GM12878 (cell line): Measurements from ENCODE around the gene ERVH48-1. TPM values are rescaled to one million over a fixed set of nuclear protein-coding genes. Genes with fewer than 3 reads are reported as not detected.

Experiments
- BACH1 ChIP-seq: fragments of 450-650 bp; IDR thresholded peaks from 2 replicates; pipeline ENCODE4 v1.6.1; 2017; ENCODE audit warnings: mild to moderate bottlenecking, borderline replicate concordance
- CREB1 ChIP-seq: IDR thresholded peaks from 2 replicates; pipeline ENCODE4 v1.6.1; 2012; ENCODE audit warnings: low read depth, mild to moderate bottlenecking, inconsistent platforms
- FOXM1 ChIP-seq: IDR thresholded peaks from 2 replicates; pipeline ENCODE4 v1.6.1; 2012; ENCODE audit warnings: low read depth, mild to moderate bottlenecking, inconsistent platforms, low read length, moderate library complexity
- JUNB ChIP-seq: IDR thresholded peaks from 2 replicates; pipeline ENCODE4 v1.6.1; 2016; ENCODE audit warnings: antibody characterized with exemption, mild to moderate bottlenecking
- KAT2A ChIP-seq: conservative IDR thresholded peaks from 2 replicates; pipeline ENCODE4 v1.6.1; 2011; ENCODE audit warnings: low read depth, low read length; ENCODE audit not compliant: control insufficient read depth
- MTA3 ChIP-seq: IDR thresholded peaks from 2 replicates; pipeline ENCODE4 v1.6.1; 2012; ENCODE audit warnings: low read length, inconsistent platforms, borderline replicate concordance
- NFYA ChIP-seq: IDR thresholded peaks from 2 replicates; pipeline ENCODE4 v1.6.1; 2011; ENCODE audit warnings: low read depth, mild to moderate bottlenecking, low read length, improper control_type of control experiment, borderline replicate concordance
- PAX5 ChIP-seq: IDR thresholded peaks from 2 replicates; pipeline ENCODE4 v1.6.1; 2011; ENCODE audit warnings: low read depth, low read length, borderline replicate concordance
- RB1 ChIP-seq: fragments of 450-650 bp; formaldehyde crosslinking; IDR thresholded peaks from 2 replicates; pipeline ENCODE4 v1.6.1; 2017; ENCODE audit warnings: mild to moderate bottlenecking, borderline replicate concordance
- SMAD5 ChIP-seq: IDR thresholded peaks from 2 replicates; pipeline ENCODE4 v1.6.1; 2016; ENCODE audit warnings: antibody characterized with exemption, low read depth
- SREBF1 ChIP-seq: IDR thresholded peaks from 2 replicates; pipeline ENCODE4 v1.6.1; 2012; ENCODE audit warnings: mild to moderate bottlenecking, low read length
- TARDBP ChIP-seq: IDR thresholded peaks from 2 replicates; pipeline ENCODE4 v1.6.1; 2016; ENCODE audit warnings: borderline replicate concordance
- USF1 ChIP-seq: IDR thresholded peaks from 2 replicates; pipeline ENCODE4 v1.6.1; 2011; ENCODE audit warnings: borderline replicate concordance, low read depth, mild to moderate bottlenecking, moderate library complexity, mixed read lengths, low read length; ENCODE audit not compliant: insufficient read depth; ENCODE audit errors: extremely low read length
- YY1 ChIP-seq: IDR thresholded peaks from 2 replicates; pipeline ENCODE4 v1.6.1; 2011; ENCODE audit warnings: low read depth, mild to moderate bottlenecking, low read length
- ZNF24 ChIP-seq: fragments of 450-650 bp; IDR thresholded peaks from 2 replicates; pipeline ENCODE4 v1.6.1; 2017; ENCODE audit warnings: antibody characterized with exemption, mild to moderate bottlenecking
- ZNF687 ChIP-seq: fragments of 450-650 bp; IDR thresholded peaks from 2 replicates; pipeline ENCODE4 v1.6.1; 2017; ENCODE audit warnings: mild to moderate bottlenecking, moderate library complexity
- polyA plus RNA-seq, 11 experiments: library from polyadenylated mRNA; depleted of rRNA in 4 of 11; unstranded in 6 of 11; stranded (reverse) in 5 of 11; fragments of >200 nt; fragmentation: Nextera tagmentation in 4 of 11; fragmentation: Illumina TruSeq in 1 of 11; extraction: Ambion mirVana in 4 of 11; extraction: Trizol in 1 of 11; gene quantifications; 1 replicate in 1 of 11; 2 replicates in 10 of 11; pipeline versions ENCODE4 v1.2.1 to v1.2.3, GENCODE V29; 2011 to 2016; ENCODE audit warnings: inconsistent platforms in 2 of 11, missing spikeins in 2 of 11, low read depth in 1 of 11
- total RNA-seq, 4 experiments: library from RNA; depleted of rRNA in 3 of 4; stranded (reverse); fragments of >200 nt in 3 of 4; fragmentation: Illumina TruSeq in 1 of 4; extraction: Trizol in 1 of 4; gene quantifications; 2 replicates each; pipeline versions ENCODE4 v1.2.1 to v1.2.3, GENCODE V29; 2013 to 2021
- TF ChIP-seq, protein P1 (sequence below): fragments of 450-650 bp; IDR thresholded peaks from 2 replicates; pipeline ENCODE4 v1.6.1; 2016; ENCODE audit warnings: mild to moderate bottlenecking, moderate library complexity, borderline replicate concordance
- TF ChIP-seq, protein P2 (sequence below): IDR thresholded peaks from 2 replicates; pipeline ENCODE4 v1.6.1; 2012; ENCODE audit warnings: low read length, inconsistent platforms
- TF ChIP-seq, protein P3 (sequence below): IDR thresholded peaks from 2 replicates; pipeline ENCODE4 v1.6.1; 2012; ENCODE audit warnings: low read depth, low read length, improper control_type of control experiment

Gene ERVH48-1
- total and polyA plus RNA-seq, 10 of the 15 experiments (the other 5 are each of a cell fraction or from before 2014, with no cell fraction given), result 0.03 to 0.30 (median 0.13) TPM; not detected in 7

- TF ChIP-seq, protein P1, sequence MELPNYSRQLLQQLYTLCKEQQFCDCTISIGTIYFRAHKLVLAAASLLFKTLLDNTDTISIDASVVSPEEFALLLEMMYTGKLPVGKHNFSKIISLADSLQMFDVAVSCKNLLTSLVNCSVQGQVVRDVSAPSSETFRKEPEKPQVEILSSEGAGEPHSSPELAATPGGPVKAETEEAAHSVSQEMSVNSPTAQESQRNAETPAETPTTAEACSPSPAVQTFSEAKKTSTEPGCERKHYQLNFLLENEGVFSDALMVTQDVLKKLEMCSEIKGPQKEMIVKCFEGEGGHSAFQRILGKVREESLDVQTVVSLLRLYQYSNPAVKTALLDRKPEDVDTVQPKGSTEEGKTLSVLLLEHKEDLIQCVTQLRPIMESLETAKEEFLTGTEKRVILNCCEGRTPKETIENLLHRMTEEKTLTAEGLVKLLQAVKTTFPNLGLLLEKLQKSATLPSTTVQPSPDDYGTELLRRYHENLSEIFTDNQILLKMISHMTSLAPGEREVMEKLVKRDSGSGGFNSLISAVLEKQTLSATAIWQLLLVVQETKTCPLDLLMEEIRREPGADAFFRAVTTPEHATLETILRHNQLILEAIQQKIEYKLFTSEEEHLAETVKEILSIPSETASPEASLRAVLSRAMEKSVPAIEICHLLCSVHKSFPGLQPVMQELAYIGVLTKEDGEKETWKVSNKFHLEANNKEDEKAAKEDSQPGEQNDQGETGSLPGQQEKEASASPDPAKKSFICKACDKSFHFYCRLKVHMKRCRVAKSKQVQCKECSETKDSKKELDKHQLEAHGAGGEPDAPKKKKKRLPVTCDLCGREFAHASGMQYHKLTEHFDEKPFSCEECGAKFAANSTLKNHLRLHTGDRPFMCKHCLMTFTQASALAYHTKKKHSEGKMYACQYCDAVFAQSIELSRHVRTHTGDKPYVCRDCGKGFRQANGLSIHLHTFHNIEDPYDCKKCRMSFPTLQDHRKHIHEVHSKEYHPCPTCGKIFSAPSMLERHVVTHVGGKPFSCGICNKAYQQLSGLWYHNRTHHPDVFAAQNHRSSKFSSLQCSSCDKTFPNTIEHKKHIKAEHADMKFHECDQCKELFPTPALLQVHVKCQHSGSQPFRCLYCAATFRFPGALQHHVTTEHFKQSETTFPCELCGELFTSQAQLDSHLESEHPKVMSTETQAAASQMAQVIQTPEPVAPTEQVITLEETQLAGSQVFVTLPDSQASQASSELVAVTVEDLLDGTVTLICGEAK, result peak; percentile 20; the same call in 1 of the 2 replicates
- TF ChIP-seq ZNF687 (no peak), ZNF24 (no peak), RB1 (peak; percentile 92; the same call in 1 of the 2 replicates), SMAD5 (no peak), BACH1 (no peak; the same call in 1 of the 2 replicates), TARDBP (no peak), JUNB (no peak), MTA3 (no peak; the same call in 1 of the 2 replicates), YY1 (peak; percentile 64), CREB1 (no peak), NFYA (no peak), SREBF1 (no peak), KAT2A (no peak), USF1 (no peak), FOXM1 (peak; percentile 53), PAX5 (peak; percentile 72; the same call in 1 of the 2 replicates)
- TF ChIP-seq, protein P2, sequence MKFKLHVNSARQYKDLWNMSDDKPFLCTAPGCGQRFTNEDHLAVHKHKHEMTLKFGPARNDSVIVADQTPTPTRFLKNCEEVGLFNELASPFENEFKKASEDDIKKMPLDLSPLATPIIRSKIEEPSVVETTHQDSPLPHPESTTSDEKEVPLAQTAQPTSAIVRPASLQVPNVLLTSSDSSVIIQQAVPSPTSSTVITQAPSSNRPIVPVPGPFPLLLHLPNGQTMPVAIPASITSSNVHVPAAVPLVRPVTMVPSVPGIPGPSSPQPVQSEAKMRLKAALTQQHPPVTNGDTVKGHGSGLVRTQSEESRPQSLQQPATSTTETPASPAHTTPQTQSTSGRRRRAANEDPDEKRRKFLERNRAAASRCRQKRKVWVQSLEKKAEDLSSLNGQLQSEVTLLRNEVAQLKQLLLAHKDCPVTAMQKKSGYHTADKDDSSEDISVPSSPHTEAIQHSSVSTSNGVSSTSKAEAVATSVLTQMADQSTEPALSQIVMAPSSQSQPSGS, result no peak
- TF ChIP-seq, protein P3, sequence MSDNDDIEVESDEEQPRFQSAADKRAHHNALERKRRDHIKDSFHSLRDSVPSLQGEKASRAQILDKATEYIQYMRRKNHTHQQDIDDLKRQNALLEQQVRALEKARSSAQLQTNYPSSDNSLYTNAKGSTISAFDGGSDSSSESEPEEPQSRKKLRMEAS, result no peak
These were observed 1.6 kb downstream of the ERVH48-1 start (continued) for GRCh38 chr21:42923553-42924432.
